ENCODE measurements around the gene DIS3L2.
A peak's percentile ranks its signal among the peaks of the same experiment; 100 is the strongest.

DIS3L2 gene

GRCh38 chr2:232184346-232184745, 222.8 kb downstream of the DIS3L2 start:
- no peak for DNase-seq (ENCODE audit: low read depth)

GRCh38 chr2:232190796-232191195, 229.3 kb downstream of the DIS3L2 start:
- no peak for DNase-seq (ENCODE audit: low read depth)

- no peak for DNase-seq (ENCODE audit: low read depth)
These were observed 234.0 kb downstream of the DIS3L2 start for GRCh38 chr2:232195487-232195886.

- DNase-seq (ENCODE audit: low read depth): no peak
These were observed 235.3 kb downstream of the DIS3L2 start for GRCh38 chr2:232196802-232197201.

- DNase-seq (ENCODE audit: low read depth): no peak
These were observed 238.7 kb downstream of the DIS3L2 start for GRCh38 chr2:232200195-232200594.

GRCh38 chr2:232203166-232203891, 241.8 kb downstream of the DIS3L2 start:
- peak; percentile 3 for DNase-seq (ENCODE audit: low read depth)

- no peak for DNase-seq (ENCODE audit: low read depth)
These were observed 242.4 kb downstream of the DIS3L2 start for GRCh38 chr2:232203936-232204335.

GRCh38 chr2:232204457-232204931, 243.0 kb downstream of the DIS3L2 start:
- peak; percentile 19 for DNase-seq (ENCODE audit: low read depth)

- DNase-seq (ENCODE audit: low read depth): no peak
These were observed 245.7 kb downstream of the DIS3L2 start for GRCh38 chr2:232207174-232207573.

- DNase-seq (ENCODE audit: low read depth): no peak
These were observed 248.8 kb downstream of the DIS3L2 start for GRCh38 chr2:232210306-232210705.

GRCh38 chr2:232211743-232212686, 250.5 kb downstream of the DIS3L2 start:
- no peak for DNase-seq (ENCODE audit: low read depth)

- no peak for DNase-seq (ENCODE audit: low read depth)
These were observed 251.7 kb downstream of the DIS3L2 start for GRCh38 chr2:232213176-232213575.

- peak; percentile 3 for DNase-seq (ENCODE audit: low read depth)
These were observed 252.5 kb downstream of the DIS3L2 start for GRCh38 chr2:232214053-232214452.

- no peak for DNase-seq (ENCODE audit: low read depth)
These were observed 254.5 kb downstream of the DIS3L2 start for GRCh38 chr2:232216028-232216427.

- DNase-seq (ENCODE audit: low read depth): no peak
These were observed 257.4 kb downstream of the DIS3L2 start for GRCh38 chr2:232218778-232219495.

- no peak for DNase-seq (ENCODE audit: low read depth)
These were observed 258.0 kb downstream of the DIS3L2 start for GRCh38 chr2:232219496-232219870.

GRCh38 chr2:232219932-232220331, 258.4 kb downstream of the DIS3L2 start:
- DNase-seq (ENCODE audit: low read depth): no peak

GRCh38 chr2:232225429-232225828, 263.9 kb downstream of the DIS3L2 start:
- DNase-seq (ENCODE audit: low read depth): no peak

GRCh38 chr2:232225895-232226294, 264.4 kb downstream of the DIS3L2 start:
- no peak for DNase-seq (ENCODE audit: low read depth)

- DNase-seq (ENCODE audit: low read depth): no peak
These were observed 266.8 kb downstream of the DIS3L2 start for GRCh38 chr2:232228332-232228731.

- no peak for DNase-seq (ENCODE audit: low read depth)
These were observed 267.7 kb downstream of the DIS3L2 start for GRCh38 chr2:232228971-232229894.
